Measurements from ENCODE around the gene CASZ1. TPM values are rescaled to one million over a fixed set of nuclear protein-coding genes. Genes with fewer than 3 reads are reported as not detected.

CASZ1 gene
- total RNA-seq, 6 experiments from 2014 or later, result 0.14 to 0.67 (median 0.43) TPM

- Mint-ChIP-seq H3K4me3 (no peak overlapping the region), H3K36me3 (ENCODE audit: low read depth) (no peaks in the 10 kb centered on the region), H3K9me3 (no peaks in the 10 kb centered on the region), H3K27ac (no peak overlapping the region), H3K27me3 (ENCODE audit: insufficient read depth) (peaks cover 51% of the 10 kb centered on the region), H3K4me1 (ENCODE audit: low read depth) (no peaks in the 10 kb centered on the region)
- no peak for TF ChIP-seq CTCF (IDR thresholded peaks at IDR 0.05)
- no peak for DNase-seq
Measured at GRCh38 chr1:10709646-10710045, 86.8 kb downstream of the CASZ1 start.

- Mint-ChIP-seq H3K27me3 (ENCODE audit: insufficient read depth) (peaks cover 46% of the 10 kb centered on the region), H3K27ac (no peak overlapping the region), H3K4me3 (no peak overlapping the region), H3K4me1 (ENCODE audit: low read depth) (no peaks in the 10 kb centered on the region), H3K36me3 (ENCODE audit: low read depth) (no peaks in the 10 kb centered on the region), H3K9me3 (no peaks in the 10 kb centered on the region)
- no peak for DNase-seq
- TF ChIP-seq CTCF (IDR thresholded peaks at IDR 0.05), result no peak
Measured at GRCh38 chr1:10709165-10709564, 87.3 kb downstream of the CASZ1 start.

GRCh38 chr1:10708757-10709156 lies 87.7 kb downstream of the CASZ1 start:
- no peaks in the 10 kb centered on the region for H3K36me3 Mint-ChIP-seq (ENCODE audit: low read depth)
- TF ChIP-seq CTCF (IDR thresholded peaks at IDR 0.05), result no peak
- H3K27me3 Mint-ChIP-seq (ENCODE audit: insufficient read depth), result peaks cover 46% of the 10 kb centered on the region
- no peaks in the 10 kb centered on the region for H3K4me1 Mint-ChIP-seq (ENCODE audit: low read depth)
- no peaks in the 10 kb centered on the region for H3K9me3 Mint-ChIP-seq
- no peak overlapping the region for H3K4me3 Mint-ChIP-seq
- no peak overlapping the region for H3K27ac Mint-ChIP-seq
- DNase-seq, result no peak

GRCh38 chr1:10707208-10707607 lies 89.2 kb downstream of the CASZ1 start:
- DNase-seq, result no peak
- Mint-ChIP-seq H3K9me3 (no peaks in the 10 kb centered on the region), H3K36me3 (ENCODE audit: low read depth) (no peaks in the 10 kb centered on the region), H3K27ac (no peak overlapping the region), H3K4me3 (no peak overlapping the region), H3K4me1 (ENCODE audit: low read depth) (no peaks in the 10 kb centered on the region), H3K27me3 (ENCODE audit: insufficient read depth) (peaks cover 56% of the 10 kb centered on the region)
- no peak for TF ChIP-seq CTCF (IDR thresholded peaks at IDR 0.05)

- no peak for DNase-seq
- no peak overlapping the region for H3K27ac Mint-ChIP-seq
- no peak overlapping the region for H3K4me3 Mint-ChIP-seq
- no peaks in the 10 kb centered on the region for H3K36me3 Mint-ChIP-seq (ENCODE audit: low read depth)
- no peak for TF ChIP-seq CTCF (IDR thresholded peaks at IDR 0.05)
- peaks cover 56% of the 10 kb centered on the region for H3K27me3 Mint-ChIP-seq (ENCODE audit: insufficient read depth)
- no peaks in the 10 kb centered on the region for H3K9me3 Mint-ChIP-seq
- no peaks in the 10 kb centered on the region for H3K4me1 Mint-ChIP-seq (ENCODE audit: low read depth)
Measured at GRCh38 chr1:10706376-10706913, 90.0 kb downstream of the CASZ1 start.

GRCh38 chr1:10705953-10706352 lies 90.5 kb downstream of the CASZ1 start:
- Mint-ChIP-seq H3K4me1 (ENCODE audit: low read depth) (no peaks in the 10 kb centered on the region), H3K4me3 (no peak overlapping the region), H3K27me3 (ENCODE audit: insufficient read depth) (peaks cover 56% of the 10 kb centered on the region), H3K27ac (no peak overlapping the region), H3K9me3 (no peaks in the 10 kb centered on the region), H3K36me3 (ENCODE audit: low read depth) (no peaks in the 10 kb centered on the region)
- no peak for TF ChIP-seq CTCF (IDR thresholded peaks at IDR 0.05)
- no peak for DNase-seq
